HCT116 (cell line): ENCODE measurements around the gene DAAM2. TPM values are rescaled to one million over a fixed set of nuclear protein-coding genes. Genes with fewer than 3 reads are reported as not detected.

Experiments
- ATAC-seq: fragments of 200-7000 bp; cut with Tn5 transposase; 2 replicates; pipeline ENCODE4 v1.9.1; 2020; ENCODE audit warnings: mild to moderate bottlenecking, moderate library complexity
- BruUV-seq: library from RNA; stranded (reverse); fragments of 400-500 nt; replicated peaks from 2 replicates; lab custom pipeline; 2021; lab: Mats Ljungman, UMichigan
- CTCF ChIA-PET: fragments of 300-600 bp; sonication (Branson Sonifier 250); formaldehyde crosslinking; loops from one replicate; lab custom pipeline; 2021; ENCODE audit warnings: antibody characterized with exemption; lab: Charles Lee
- POLR2A ChIA-PET: fragments of 300-600, 350-600 bp; sonication (Branson Sonifier 250); formaldehyde crosslinking; loops from one replicate; lab custom pipeline; 2021; ENCODE audit warnings: antibody characterized with exemption; lab: Charles Lee
- RAD21 ChIA-PET, 2 experiments: fragments of 300-600 bp; sonication (Branson Sonifier 250); formaldehyde crosslinking; loops; one replicate each; lab custom pipeline; 2023; ENCODE audit warnings: low total read pairs in 2 of 2; ENCODE audit not compliant: uncharacterized antibody in 2 of 2, unreplicated experiment in 2 of 2, low non-redundant PET in 1 of 2; lab: Charles Lee
- DNase-seq: peaks from one replicate; pipeline ENCODE4 v3.0.0-alpha.2; 2010; ENCODE audit warnings: low read depth, low spot score
- H2AFZ ChIP-seq: fragments of 200-600 bp; shearing (Covaris generic), sonication (generic); 2 replicates; pipeline ENCODE4 v1.6.1; 2017; ENCODE audit warnings: low read depth, mixed run types, mixed read lengths, antibody characterized with exemption, low read length; ENCODE audit not compliant: poor library complexity, severe bottlenecking
- H3K27ac ChIP-seq: 2 replicates; pipeline ENCODE4 v1.5.1; 2012; ENCODE audit warnings: low read depth, low read length
- H3K27me3 ChIP-seq: fragments of 200-600 bp; sonication (generic); 2 replicates; pipeline ENCODE4 v1.6.1; 2016; ENCODE audit warnings: mixed run types, low read length, mixed read lengths; ENCODE audit not compliant: insufficient read depth
- H3K36me3 ChIP-seq, 2 experiments: fragments of 200-500 bp in 1 of 2; fragments of 200-600 bp in 1 of 2; sonication (Bioruptor generic) in 1 of 2; sonication (generic) in 1 of 2; 2 replicates each; pipeline versions ENCODE4 v1.5.1 to v1.6.1; 2014 to 2016; ENCODE audit warnings: low read length in 2 of 2, inconsistent platforms in 1 of 2, mixed read lengths in 1 of 2, mixed run types in 1 of 2; ENCODE audit not compliant: insufficient read depth in 2 of 2, control insufficient read depth in 1 of 2
- H3K4me1 ChIP-seq, 2 experiments: fragments of 200-600 bp in 1 of 2; sonication (generic) in 1 of 2; 2 replicates each; pipeline versions ENCODE4 v1.5.1 to v1.6.1; 2012 to 2017; ENCODE audit warnings: low read length in 2 of 2, inconsistent platforms in 1 of 2, mild to moderate bottlenecking in 1 of 2, mixed read lengths in 1 of 2, mixed run types in 1 of 2, moderate library complexity in 1 of 2; ENCODE audit not compliant: insufficient read depth in 2 of 2, control insufficient read depth in 1 of 2
- H3K4me2 ChIP-seq: fragments of 200-600 bp; sonication (generic); 2 replicates; pipeline ENCODE4 v1.6.1; 2017; ENCODE audit warnings: mixed run types, low read length, mixed read lengths
- H3K4me3 ChIP-seq, 2 experiments: fragments of 200-600 bp in 1 of 2; sonication (generic) in 1 of 2; replicated peaks in 1 of 2; 2 replicates each; pipeline ENCODE4 v1.5.1; 2011 to 2016; ENCODE audit warnings: low read length in 2 of 2, control low read depth in 1 of 2, low read depth in 1 of 2, mild to moderate bottlenecking in 1 of 2, mixed read lengths in 1 of 2, mixed run types in 1 of 2
- H3K79me2 ChIP-seq: fragments of 200-600 bp; sonication (generic); 2 replicates; pipeline ENCODE4 v1.6.1; 2017; ENCODE audit warnings: mild to moderate bottlenecking, mixed run types, low read length, moderate library complexity, mixed read lengths; ENCODE audit not compliant: insufficient read depth
- H3K9ac ChIP-seq: fragments of 200-600 bp; sonication (generic); 2 replicates; pipeline ENCODE4 v1.6.1; 2016; ENCODE audit warnings: low read length, mixed read lengths
- H3K9me2 ChIP-seq: fragments of 200-600 bp; sonication (generic), shearing (Covaris generic); 2 replicates; pipeline ENCODE4 v1.6.1; 2017; ENCODE audit warnings: mixed run types, mild to moderate bottlenecking, moderate library complexity; ENCODE audit not compliant: insufficient read depth
- H3K9me3 ChIP-seq, 2 experiments: fragments of 200-500 bp in 1 of 2; fragments of 200-600 bp in 1 of 2; sonication (Bioruptor generic) in 1 of 2; sonication (generic) in 1 of 2; 2 replicates each; pipeline ENCODE4 v1.6.1; 2014 to 2017; ENCODE audit warnings: low read length in 2 of 2, mixed read lengths in 2 of 2, inconsistent platforms in 1 of 2, low read depth in 1 of 2, mild to moderate bottlenecking in 1 of 2, mixed run types in 1 of 2, moderate library complexity in 1 of 2; ENCODE audit not compliant: control insufficient read depth in 1 of 2, insufficient read depth in 1 of 2
- H4K20me1 ChIP-seq: fragments of 200-600 bp; sonication (generic), shearing (Covaris generic); 2 replicates; pipeline ENCODE4 v1.6.1; 2017; ENCODE audit warnings: mixed run types, mild to moderate bottlenecking, moderate library complexity; ENCODE audit not compliant: insufficient read depth
- CBX3 ChIP-seq: IDR thresholded peaks from 2 replicates; pipeline ENCODE4 v1.6.1; 2012; ENCODE audit warnings: low read depth
- CTCF ChIP-seq, 3 experiments: fragments of 200-600 bp in 1 of 3; sonication (generic) in 1 of 3; IDR thresholded peaks in 2 of 3; conservative IDR thresholded peaks in 1 of 3; 2 replicates each; pipeline ENCODE4 v1.5.1; 2012 to 2017; ENCODE audit warnings: low read depth in 2 of 3, low read length in 2 of 3, antibody characterized with exemption in 1 of 3, borderline replicate concordance in 1 of 3, control low read depth in 1 of 3, mild to moderate bottlenecking in 1 of 3, mixed read lengths in 1 of 3, mixed run types in 1 of 3, moderate library complexity in 1 of 3; ENCODE audit not compliant: insufficient read depth in 1 of 3
- EZH2 ChIP-seq: fragments of 200-600 bp; sonication (generic); IDR thresholded peaks from 2 replicates; pipeline ENCODE4 v1.6.1; 2017; ENCODE audit warnings: antibody characterized with exemption, mixed run types
- POLR2AphosphoS5 ChIP-seq: IDR thresholded peaks from 2 replicates; pipeline ENCODE4 v1.6.1; 2011; ENCODE audit warnings: mild to moderate bottlenecking, low read depth, low read length, moderate library complexity
- RAD21 ChIP-seq: IDR thresholded peaks from 2 replicates; pipeline ENCODE4 v1.6.1; 2012; ENCODE audit warnings: low read depth, mild to moderate bottlenecking
- SIN3A ChIP-seq: IDR thresholded peaks from 2 replicates; pipeline ENCODE4 v1.6.1; 2012; ENCODE audit warnings: low read depth
- SP1 ChIP-seq: IDR thresholded peaks from 2 replicates; pipeline ENCODE4 v1.6.1; 2012; ENCODE audit warnings: low read depth
- SRF ChIP-seq: IDR thresholded peaks from 2 replicates; pipeline ENCODE4 v1.6.1; 2012; ENCODE audit warnings: low read depth
- TCF7L2 ChIP-seq: IDR thresholded peaks from 2 replicates; pipeline ENCODE4 v1.7.0; 2011; ENCODE audit warnings: borderline replicate concordance, inconsistent platforms; ENCODE audit not compliant: insufficient read depth, insufficient read length; ENCODE audit errors: extremely low read depth
- ZBTB33 ChIP-seq: IDR thresholded peaks from 2 replicates; pipeline ENCODE4 v1.6.1; 2011; ENCODE audit warnings: mild to moderate bottlenecking, low read length, moderate library complexity; ENCODE audit not compliant: insufficient replicate concordance; ENCODE audit errors: extremely low read depth
- ZNF274 ChIP-seq: fragments of 200-500 bp; sonication (Bioruptor generic); IDR thresholded peaks from 2 replicates; pipeline ENCODE4 v1.6.1; 2014; ENCODE audit warnings: mild to moderate bottlenecking, low read depth, low read length, inconsistent platforms
- intact Hi-C: fragments of 100-400 bp; cut with micrococcal nuclease; formaldehyde crosslinking; loops from 2 replicates; pipeline ENCODE4 v1.10.0; 2022
- total RNA-seq: library from RNA; stranded (reverse); gene quantifications from one replicate; pipeline ENCODE4 v1.2.1, GENCODE V29; 2021; ENCODE audit not compliant: unreplicated experiment
- TF ChIP-seq, protein P1 (sequence below): IDR thresholded peaks from 2 replicates; pipeline ENCODE4 v1.6.1; 2012

Gene DAAM2
- total RNA-seq, 1 experiment from 2014 or later = not detected

- Histone ChIP-seq H3K36me3 (no peaks in the 10 kb centered on the region), H4K20me1 (no peaks in the 10 kb centered on the region), H3K9me3 (no peaks in the 10 kb centered on the region), H3K9ac (no peak overlapping the region), H3K9me2 (no peaks in the 10 kb centered on the region), H2AFZ (no peak overlapping the region), H3K27ac (no peak overlapping the region), H3K4me2 (no peak overlapping the region), H3K4me3 (no peak overlapping the region), H3K27me3 (peaks cover 56% of the 10 kb centered on the region), H3K4me1 (no peaks in the 10 kb centered on the region), H3K79me2 (no peaks in the 10 kb centered on the region)
- DNase-seq (no peak), ATAC-seq (no peak)
- no TSS peak for BruUV-seq
- no peak for TF ChIP-seq ZNF274
- no peak for TF ChIP-seq SRF
- no peak for TF ChIP-seq POLR2AphosphoS5
- no peak for TF ChIP-seq CBX3
- TF ChIP-seq EZH2 = no peak
- TF ChIP-seq, protein P1, sequence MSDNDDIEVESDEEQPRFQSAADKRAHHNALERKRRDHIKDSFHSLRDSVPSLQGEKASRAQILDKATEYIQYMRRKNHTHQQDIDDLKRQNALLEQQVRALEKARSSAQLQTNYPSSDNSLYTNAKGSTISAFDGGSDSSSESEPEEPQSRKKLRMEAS = no peak
- no peak for TF ChIP-seq CTCF (IDR thresholded peaks at IDR 0.05 in 2 of 3, conservative IDR thresholded peaks at IDR 0.05 in 1 of 3; ENCODE audit: borderline replicate concordance in 1 of 3, insufficient read depth in 1 of 3, low read depth in 2 of 3, low read length in 2 of 3)
- TF ChIP-seq SIN3A = no peak
- TF ChIP-seq RAD21 = no peak
- TF ChIP-seq ZBTB33 = no peak
- no peak for TF ChIP-seq TCF7L2
- TF ChIP-seq SP1 = no peak
- POLR2A ChIA-PET = no interaction called here
- CTCF ChIA-PET = no interaction called here
- RAD21 ChIA-PET = no interaction called here
- intact Hi-C loops = no loop called here
These were observed 156.1 kb downstream of the DAAM2 start for GRCh38 chr6:39948199-39948791.
